ENCODE results near the gene ZNF175.

The ZNF175 gene

GRCh38 chr19:51589511-51589910, 18.4 kb downstream of the ZNF175 start:
- no peak for ATAC-seq
- DNase-seq = no peak

- no peak for DNase-seq
- no peak for ATAC-seq
These were observed 19.4 kb downstream of the ZNF175 start for GRCh38 chr19:51590441-51590840.

DNA sequence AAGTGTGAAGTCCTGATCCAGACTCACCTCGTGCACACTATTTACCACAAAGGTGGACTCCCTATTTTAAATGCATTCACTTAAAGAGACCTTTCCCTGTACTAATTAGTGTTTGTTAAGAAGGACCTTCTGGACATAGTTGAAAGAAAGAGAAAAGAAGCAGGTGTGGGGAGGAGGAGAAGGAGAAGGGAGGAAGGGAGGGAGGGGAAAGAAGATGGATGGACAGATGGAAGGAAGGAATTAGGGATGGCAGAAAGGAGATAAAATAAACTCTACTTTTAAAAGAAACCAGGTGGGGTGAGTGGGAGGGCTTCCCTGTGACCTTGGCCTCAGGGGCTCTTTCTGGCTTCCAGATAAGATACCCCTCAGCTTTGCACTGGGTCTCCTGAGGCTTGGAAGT, 21.4 kb downstream of the ZNF175 start:
- no peak for DNase-seq
- no peak for ATAC-seq

GRCh38 chr19:51593138-51593890, 22.2 kb downstream of the ZNF175 start:
- no peak for DNase-seq
- no peak for ATAC-seq

DNA sequence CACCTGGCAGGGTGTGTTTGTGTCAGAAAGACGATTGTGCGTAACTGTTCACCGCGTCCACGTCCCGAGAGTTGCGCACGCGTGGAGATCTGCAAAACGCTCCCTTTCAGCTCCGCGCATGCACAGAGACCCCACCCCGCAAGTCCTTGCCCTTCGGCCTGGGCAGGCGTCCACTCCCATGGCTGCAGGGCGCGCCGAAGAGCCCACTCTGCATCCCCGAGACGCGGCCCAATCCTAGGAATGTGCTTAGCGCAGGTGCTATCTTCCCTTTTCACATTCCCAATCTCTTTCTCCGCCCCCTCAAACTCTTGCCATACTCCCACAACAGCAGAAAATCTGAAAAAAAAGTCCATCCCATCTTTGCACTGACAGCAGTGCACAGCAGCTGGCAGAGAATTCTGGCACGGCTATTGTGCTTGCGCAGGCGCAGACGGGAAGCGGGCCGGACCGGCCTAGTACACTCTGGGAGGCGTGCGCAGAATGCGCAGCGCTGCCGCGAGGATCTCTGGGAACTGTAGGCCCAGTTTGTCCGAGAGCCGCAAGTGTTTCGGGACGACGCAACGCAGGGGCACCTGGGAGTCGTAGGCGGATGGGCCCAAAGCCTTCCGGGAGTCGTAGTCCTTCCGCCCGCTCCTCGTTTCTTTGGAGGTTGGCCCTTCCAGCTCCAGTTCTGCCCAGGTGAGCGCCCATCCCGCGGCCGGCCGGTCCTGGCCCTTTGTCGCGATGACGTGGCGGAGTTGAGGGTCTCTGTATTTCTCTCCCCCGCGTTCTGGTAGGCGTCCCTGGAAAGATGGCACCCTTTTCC, 23.1 kb downstream of the ZNF175 start:
- peak; percentile 100 for ATAC-seq
- DNase-seq = peak; percentile 96

DNA sequence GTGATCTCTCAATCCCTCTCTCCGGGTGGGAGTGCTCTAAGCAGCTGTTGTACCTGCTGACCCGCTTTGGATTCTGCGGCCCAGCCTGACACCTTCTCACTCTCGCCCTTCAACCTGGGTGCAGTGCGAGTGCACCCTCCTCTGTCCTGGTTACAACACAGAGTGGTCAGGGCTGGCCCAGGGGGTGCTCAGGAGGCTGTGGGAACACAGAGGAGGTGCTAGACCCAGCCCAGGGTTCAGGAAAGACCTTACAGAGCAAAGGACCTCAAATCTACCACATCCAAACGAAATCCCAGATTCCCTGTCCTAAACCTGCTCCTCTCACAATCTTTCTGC, 23.7 kb downstream of the ZNF175 start:
- ATAC-seq = no peak

GRCh38 chr19:51595190-51596175, 24.4 kb downstream of the ZNF175 start:
- DNase-seq = no peak
- no peak for ATAC-seq

More for the DNA sequence above, 23.7 kb downstream of the ZNF175 start:
- no peak for DNase-seq

GRCh38 chr19:51598159-51598915, 27.3 kb downstream of the ZNF175 start:
- ATAC-seq (no peak), DNase-seq (no peak)

GRCh38 chr19:51599084-51599483, 28.0 kb downstream of the ZNF175 start:
- DNase-seq (no peak), ATAC-seq (no peak)

- ATAC-seq (no peak), DNase-seq (no peak)
These were observed 30.0 kb downstream of the ZNF175 start for GRCh38 chr19:51600940-51601580.

DNA sequence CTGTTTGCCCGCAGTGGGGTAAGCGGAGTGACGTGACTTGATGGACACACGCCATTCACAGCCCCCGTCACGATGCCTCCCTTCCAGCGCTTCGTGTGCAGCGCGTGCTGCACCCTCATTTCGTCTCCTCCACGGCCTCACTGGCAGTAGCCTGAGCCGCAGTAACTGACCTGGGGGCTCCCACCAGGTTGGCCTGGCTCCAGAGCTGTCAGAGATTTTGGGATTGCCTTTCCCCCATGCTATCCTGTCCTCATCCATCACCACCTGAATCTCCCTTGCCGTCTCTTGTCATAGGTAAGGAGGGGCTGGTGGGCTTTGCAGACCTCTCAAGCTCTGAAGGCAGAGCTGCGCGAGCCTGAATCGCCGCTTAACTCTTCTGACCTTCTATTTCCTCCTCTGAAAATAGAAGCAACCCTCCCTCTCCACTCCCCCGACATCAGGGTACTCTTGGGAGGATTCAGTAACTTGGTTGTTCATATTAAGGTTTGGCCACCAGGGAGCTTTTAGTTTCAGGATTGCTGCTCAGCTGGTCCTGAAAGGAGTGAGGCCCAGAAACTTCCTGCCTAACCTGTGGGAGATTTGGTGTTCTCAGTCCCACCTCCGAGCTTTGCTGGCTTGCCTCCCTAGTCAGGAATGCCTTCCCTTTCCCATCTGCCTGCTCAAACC, 31.2 kb downstream of the ZNF175 start:
- no peak for DNase-seq
- ATAC-seq = no peak

GRCh38 chr19:51607077-51607476, 36.0 kb downstream of the ZNF175 start:
- DNase-seq (peak; percentile 40), ATAC-seq (peak; percentile 77)

- DNase-seq (peak; percentile 82), ATAC-seq (no peak)
These were observed 37.0 kb downstream of the ZNF175 start for GRCh38 chr19:51607920-51608562.

DNA sequence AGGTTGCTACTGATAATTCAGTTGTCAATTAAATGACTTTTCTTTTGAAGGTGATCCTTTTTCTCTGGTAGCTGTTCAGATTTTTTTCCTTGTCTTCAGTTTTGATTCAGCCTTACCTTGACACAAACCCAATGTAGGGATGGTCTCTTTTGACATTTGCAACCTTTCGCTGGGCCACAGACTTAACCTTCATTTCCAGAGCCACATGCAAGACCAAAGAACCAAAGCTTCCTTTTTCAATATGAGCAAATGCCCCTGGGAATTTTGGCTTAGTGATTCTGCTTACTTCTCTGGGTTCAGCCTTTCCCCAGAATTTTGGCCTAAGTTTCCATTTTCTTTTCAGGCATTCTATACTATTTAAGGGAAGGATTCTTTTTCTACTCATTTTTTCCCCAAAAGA, 39.5 kb downstream of the ZNF175 start:
- DNase-seq (no peak), ATAC-seq (no peak)

GRCh38 chr19:51614789-51615188, 43.7 kb downstream of the ZNF175 start:
- DNase-seq (no peak), ATAC-seq (no peak)

DNA sequence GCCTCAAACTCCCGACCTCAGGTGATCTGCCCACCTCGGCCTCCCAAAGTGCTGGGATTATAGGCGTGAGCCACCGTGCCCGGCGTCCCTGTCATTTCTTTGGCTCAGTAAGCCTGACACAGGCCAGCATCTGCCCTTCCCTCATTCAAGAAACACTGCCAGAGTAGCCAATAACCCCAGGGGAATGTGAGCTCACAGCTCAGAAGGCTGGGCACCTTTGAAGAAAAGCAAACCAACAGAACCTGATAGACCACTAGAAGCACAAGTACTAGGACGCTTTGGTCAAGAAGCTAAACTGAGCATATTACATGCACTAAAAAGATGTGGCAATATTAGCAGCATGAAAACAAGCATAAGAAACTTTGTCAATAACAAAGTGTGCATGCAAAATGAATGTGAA, 44.9 kb downstream of the ZNF175 start:
- DNase-seq (no peak), ATAC-seq (no peak)

GRCh38 chr19:51621178-51621577, 50.1 kb downstream of the ZNF175 start:
- ATAC-seq (no peak), DNase-seq (no peak)

DNA sequence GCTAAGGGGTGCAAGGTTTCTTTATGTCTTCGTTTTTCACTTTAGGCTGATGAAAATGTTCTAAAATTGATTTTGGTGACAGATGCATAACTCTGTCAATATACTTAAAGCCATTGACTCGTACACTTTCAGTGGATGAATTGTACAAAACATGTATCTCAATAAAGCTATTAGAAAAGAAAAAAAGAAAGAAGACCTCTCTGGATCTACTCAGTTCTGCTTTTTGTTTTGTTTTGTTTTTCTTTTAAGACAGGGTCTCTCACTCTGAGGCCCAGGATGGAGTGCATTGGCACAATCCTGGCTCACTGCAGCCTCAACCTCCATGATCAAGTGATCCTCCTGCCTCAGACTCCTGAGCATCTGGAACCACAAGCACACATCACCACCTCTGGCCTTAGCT, 55.6 kb downstream of the ZNF175 start:
- ATAC-seq (no peak), DNase-seq (no peak)

GRCh38 chr19:51627491-51628138, 56.5 kb downstream of the ZNF175 start:
- DNase-seq (no peak), ATAC-seq (no peak)
